ENCODE results near the gene PIP5KL1. TPM values are rescaled to one million over a fixed set of nuclear protein-coding genes. Genes with fewer than 3 reads are reported as not detected.

Gene PIP5KL1
- total RNA-seq, 1 donor from 2014 or later = 1.2 TPM

DNA sequence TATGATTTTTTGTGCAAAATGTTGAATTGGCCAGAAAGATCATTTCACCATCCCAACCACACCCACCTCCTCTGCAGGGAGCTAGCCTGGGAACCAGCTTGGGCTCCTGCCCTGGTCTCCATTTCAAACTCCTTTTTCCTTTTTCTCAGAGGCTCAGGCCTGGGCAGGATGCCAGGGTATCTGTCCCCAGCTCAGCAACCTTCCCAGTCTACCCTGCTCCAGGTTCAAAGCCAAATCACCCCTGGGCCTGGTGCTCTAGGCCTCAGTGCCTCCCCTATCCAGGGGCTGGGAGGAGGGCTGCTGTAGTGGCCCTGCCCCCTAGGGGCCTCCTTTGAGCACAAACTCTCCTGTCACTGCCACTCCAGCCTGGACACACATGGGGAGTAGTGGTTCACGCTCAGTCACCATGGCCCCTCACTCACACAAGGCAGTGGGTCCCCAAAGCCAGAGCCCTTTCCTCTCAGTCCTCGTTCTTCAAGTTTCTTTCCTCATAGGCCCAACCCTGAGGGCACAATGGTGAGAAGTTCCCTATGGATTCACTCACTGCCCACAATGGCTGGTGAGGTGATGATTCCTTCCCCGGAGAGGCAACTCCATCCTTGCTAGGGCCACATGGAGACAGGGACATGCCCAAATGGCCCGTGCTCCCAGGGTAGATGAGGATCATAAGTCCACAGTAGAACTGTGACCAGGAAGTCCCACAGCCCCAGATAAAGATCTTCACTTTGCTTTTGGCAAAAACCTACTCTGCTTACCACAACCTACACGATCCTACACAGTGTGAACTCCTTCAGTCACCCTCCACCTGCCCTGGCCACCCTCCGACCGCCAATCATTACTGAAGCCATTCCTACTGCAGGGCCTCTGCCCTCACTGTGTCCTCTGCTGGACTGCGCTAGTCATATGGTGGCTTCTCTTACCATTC is 12.1 kb downstream of the PIP5KL1 start:
- H3K27ac Mint-ChIP-seq = peak overlapping the region; percentile 29
- DNase-seq (ENCODE audit: low spot score) = no peak
- peaks cover 51% of the 10 kb centered on the region for H3K4me1 Mint-ChIP-seq (ENCODE audit: low read depth)
- peaks cover 4% of the 10 kb centered on the region for H3K36me3 Mint-ChIP-seq (ENCODE audit: low read depth)
- H3K9me3 Mint-ChIP-seq = no peaks in the 10 kb centered on the region
- peaks cover 6% of the 10 kb centered on the region for H3K27me3 Mint-ChIP-seq (ENCODE audit: insufficient read depth)
- intact Hi-C loops (cut with micrococcal nuclease) = loop anchor here (5.0 kb wide), 2 partner anchors 36 to 466 kb away; partner anchors contain the start of genes LRSAM1 and RPL12
- H3K4me3 Mint-ChIP-seq = peak overlapping the region; percentile 19

DNA sequence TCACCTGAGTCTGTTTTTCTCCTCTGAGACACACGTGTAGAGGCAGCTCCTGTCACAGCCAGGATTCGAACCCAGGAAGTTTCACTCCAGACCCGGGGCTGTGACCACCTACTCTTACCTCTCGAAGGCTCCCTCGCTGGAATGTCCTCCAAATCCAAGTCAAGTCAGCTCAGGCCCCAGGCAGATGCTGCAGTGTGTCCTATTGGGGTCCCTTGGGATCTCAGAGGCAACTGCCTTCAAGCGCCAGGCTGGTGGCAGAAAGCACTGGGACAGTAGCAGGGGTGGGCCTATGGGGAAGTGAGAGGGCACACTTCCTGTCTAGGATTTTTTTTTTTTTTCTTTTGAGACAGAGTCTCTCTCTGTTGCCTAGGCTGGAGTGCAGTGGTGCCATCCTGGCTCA is 13.0 kb downstream of the PIP5KL1 start:
- peaks cover 8% of the 10 kb centered on the region for H3K36me3 Mint-ChIP-seq (ENCODE audit: low read depth)
- H3K9me3 Mint-ChIP-seq = no peaks in the 10 kb centered on the region
- H3K27ac Mint-ChIP-seq = no peak overlapping the region
- no peak for DNase-seq (ENCODE audit: low spot score)
- H3K4me3 Mint-ChIP-seq = peak overlapping the region; percentile 19
- intact Hi-C loops (cut with micrococcal nuclease) = loop anchor here (1.0 to 5.0 kb wide), 9 partner anchors 13 to 465 kb away; partner anchors contain the start of genes FPGS, LRSAM1, PIP5KL1 and RPL12
- peaks cover 3% of the 10 kb centered on the region for H3K27me3 Mint-ChIP-seq (ENCODE audit: insufficient read depth)
- peaks cover 57% of the 10 kb centered on the region for H3K4me1 Mint-ChIP-seq (ENCODE audit: low read depth)

DNA sequence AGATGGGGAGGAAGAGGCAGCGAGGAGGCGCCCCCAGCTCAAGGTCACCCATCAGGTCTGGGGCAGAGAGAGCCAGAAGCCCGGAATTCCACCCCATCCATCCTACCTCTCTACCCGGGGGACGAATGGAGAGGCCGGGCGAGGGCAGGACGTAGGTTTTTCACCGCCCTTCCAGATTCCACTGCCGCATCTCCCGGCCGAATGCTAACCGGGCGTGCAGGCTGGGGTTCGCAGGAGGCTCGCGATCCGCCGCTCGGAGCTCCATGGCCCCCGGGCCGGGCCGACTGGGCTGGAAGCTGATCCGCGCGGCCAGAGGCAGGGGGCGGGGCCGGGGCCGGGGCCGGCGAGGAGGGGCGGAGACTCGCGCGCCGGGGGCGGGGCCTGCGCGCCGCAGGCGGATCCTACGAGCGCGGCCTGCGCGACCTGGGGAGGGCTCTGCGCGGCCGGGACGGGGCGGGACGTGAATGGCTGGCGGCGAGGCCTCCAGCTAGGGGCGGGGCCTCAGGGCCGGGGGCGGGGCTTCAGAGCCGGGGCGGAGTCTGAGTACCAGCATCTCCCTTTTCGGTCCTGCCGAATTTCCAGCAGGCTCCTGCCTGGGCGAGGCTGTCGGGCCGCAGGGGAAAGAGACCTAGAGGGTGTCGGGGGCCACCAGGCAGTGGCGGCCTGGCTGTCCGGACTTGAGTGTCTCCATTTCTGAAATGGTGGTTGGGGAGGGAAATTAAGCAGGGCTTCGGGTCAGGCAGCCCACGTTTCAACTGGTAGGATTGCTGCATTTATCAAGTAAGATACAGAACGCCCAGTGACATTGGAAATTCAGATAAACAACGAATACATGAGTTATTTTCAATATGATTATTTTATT is 13.6 kb downstream of the PIP5KL1 start, which contains the start of gene ST6GALNAC4:
Gene ST6GALNAC4 (minus strand): TSS at position 322 of the 862 bp plus-strand sequence. CDS start 622 bp downstream, outside the sequence.
- H3K27ac Mint-ChIP-seq = peak within 1 kb of the TSS; percentile 89
- intact Hi-C loops (cut with micrococcal nuclease) = loop anchor here (1.0 to 5.0 kb wide), 9 partner anchors 13 to 465 kb away; partner anchors contain the start of genes FPGS, LRSAM1, PIP5KL1 and RPL12

DNA sequence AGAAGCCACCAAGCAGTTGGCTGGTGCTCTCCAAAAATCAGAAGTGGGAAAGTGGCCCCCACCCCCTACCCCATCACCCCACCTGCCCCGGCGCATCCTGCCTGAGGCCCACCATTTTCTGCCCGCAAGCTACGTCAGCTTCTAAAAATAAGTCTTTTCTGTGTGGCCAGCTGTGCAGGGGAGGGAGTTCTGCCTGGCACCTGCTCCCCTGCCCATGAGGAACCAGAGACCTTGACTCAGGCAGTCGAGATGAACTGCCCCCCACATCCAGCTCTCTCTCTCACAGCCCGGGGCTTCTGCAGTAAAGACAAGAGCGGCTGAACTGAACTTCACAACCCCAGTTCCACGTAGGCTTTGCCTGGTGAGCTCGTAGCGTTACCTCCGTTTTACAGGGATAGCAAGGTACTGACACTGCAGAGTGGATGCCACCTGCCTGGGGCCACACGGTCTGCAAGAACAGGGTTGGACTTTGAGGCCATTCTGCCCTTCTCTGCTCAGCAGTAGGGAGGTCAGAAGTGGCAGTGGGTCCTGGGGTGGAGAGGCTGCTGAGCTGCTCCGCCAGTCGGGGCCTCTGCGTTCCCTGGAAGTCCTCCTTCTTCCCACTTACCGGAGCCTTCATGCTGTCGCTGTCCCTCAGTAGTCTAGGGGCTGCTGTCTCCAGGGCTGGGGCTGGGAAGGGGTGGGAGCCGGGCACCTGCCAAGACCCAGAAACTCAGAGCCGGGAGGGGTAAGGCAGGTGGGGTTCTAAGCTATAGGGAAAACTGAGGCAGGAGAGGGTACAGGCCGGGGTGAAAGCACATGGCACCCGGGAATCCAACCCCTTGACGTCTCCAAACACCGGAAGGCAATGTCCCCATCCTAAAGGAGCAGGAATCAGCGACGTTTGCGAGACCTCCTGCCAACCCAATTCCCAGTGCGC is 14.5 kb downstream of the PIP5KL1 start:
- Mint-ChIP-seq H3K27ac (peak overlapping the region; percentile 89), H3K9me3 (no peaks in the 10 kb centered on the region), H3K4me3 (peak overlapping the region; percentile 84), H3K4me1 (ENCODE audit: low read depth) (peaks cover 59% of the 10 kb centered on the region), H3K36me3 (ENCODE audit: low read depth) (peaks cover 12% of the 10 kb centered on the region), H3K27me3 (ENCODE audit: insufficient read depth) (no peaks in the 10 kb centered on the region)
- intact Hi-C loops (cut with micrococcal nuclease) = loop anchor here (1.0 to 5.0 kb wide), 6 partner anchors 10 to 464 kb away; partner anchors contain the start of genes FPGS, LRSAM1, RPL12 and STXBP1
- DNase-seq (ENCODE audit: low spot score) = no peak

More for the DNA sequence above, 13.6 kb downstream of the PIP5KL1 start, which contains the start of gene ST6GALNAC4:
- peaks cover 8% of the 10 kb centered on the region for H3K36me3 Mint-ChIP-seq (ENCODE audit: low read depth)
- H3K9me3 Mint-ChIP-seq = no peaks in the 10 kb centered on the region
- H3K27me3 Mint-ChIP-seq (ENCODE audit: insufficient read depth) = peaks cover 3% of the 10 kb centered on the region
- DNase-seq (ENCODE audit: low spot score) = peak; percentile 91
- H3K4me3 Mint-ChIP-seq = peak within 1 kb of the TSS; percentile 84
- H3K4me1 Mint-ChIP-seq (ENCODE audit: low read depth) = peaks cover 57% of the 10 kb centered on the region

DNA sequence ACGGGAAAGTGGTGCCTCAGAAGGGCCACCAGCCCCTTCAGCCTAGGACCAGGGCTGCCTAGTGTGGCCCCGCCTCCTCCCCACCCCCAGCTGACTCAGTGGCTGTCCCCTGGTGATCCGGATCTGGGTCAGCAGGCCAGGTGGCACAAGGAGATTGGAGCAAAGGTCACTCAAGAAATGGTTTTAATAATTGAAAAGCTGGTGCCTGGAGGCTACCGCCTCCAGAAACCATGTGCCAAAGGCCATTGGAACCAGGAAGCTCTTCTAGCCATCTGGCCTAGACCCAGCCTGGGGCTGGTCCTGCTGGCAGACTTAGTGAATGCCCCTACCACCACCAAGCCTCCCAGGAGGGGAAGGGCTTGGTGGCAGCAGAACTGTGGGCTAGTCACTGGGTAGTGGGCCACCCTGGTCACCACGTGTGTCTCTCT is 15.2 kb downstream of the PIP5KL1 start:
- Mint-ChIP-seq H3K4me3 (peak overlapping the region; percentile 84), H3K4me1 (ENCODE audit: low read depth) (peaks cover 66% of the 10 kb centered on the region), H3K27me3 (ENCODE audit: insufficient read depth) (no peaks in the 10 kb centered on the region), H3K27ac (peak overlapping the region; percentile 89), H3K36me3 (ENCODE audit: low read depth) (peaks cover 16% of the 10 kb centered on the region), H3K9me3 (no peaks in the 10 kb centered on the region)
- DNase-seq (ENCODE audit: low spot score) = no peak
- intact Hi-C loops (cut with micrococcal nuclease) = loop anchor here (1.0 to 5.0 kb wide), 3 partner anchors 9 to 463 kb away; partner anchors contain the start of genes LRSAM1 and RPL12

DNA sequence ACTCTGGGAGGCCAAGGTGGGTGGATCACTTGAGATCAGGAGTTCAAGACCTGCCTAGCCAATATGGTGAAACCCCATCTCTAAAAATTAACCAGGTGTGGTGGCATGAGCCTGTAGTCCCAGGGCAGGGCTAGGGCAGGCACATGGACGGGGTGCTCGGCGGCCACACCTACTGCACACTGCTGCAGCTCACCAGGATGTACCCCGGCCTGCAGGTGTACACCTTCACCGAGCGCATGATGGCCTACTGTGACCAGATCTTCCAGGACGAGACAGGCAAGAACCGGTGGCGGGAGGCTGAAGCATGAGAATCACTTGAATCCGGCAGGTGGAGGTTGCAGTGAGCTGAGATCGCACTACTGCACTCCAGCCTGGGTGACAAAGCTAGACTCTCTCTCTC is 16.9 kb downstream of the PIP5KL1 start:
- Mint-ChIP-seq H3K4me3 (peak overlapping the region; percentile 7), H3K27me3 (ENCODE audit: insufficient read depth) (no peaks in the 10 kb centered on the region), H3K36me3 (ENCODE audit: low read depth) (peaks cover 18% of the 10 kb centered on the region), H3K9me3 (no peaks in the 10 kb centered on the region), H3K27ac (peak overlapping the region; percentile 29), H3K4me1 (ENCODE audit: low read depth) (peaks cover 55% of the 10 kb centered on the region)
- intact Hi-C loops (cut with micrococcal nuclease) = no loop called here
- no peak for DNase-seq (ENCODE audit: low spot score)

DNA sequence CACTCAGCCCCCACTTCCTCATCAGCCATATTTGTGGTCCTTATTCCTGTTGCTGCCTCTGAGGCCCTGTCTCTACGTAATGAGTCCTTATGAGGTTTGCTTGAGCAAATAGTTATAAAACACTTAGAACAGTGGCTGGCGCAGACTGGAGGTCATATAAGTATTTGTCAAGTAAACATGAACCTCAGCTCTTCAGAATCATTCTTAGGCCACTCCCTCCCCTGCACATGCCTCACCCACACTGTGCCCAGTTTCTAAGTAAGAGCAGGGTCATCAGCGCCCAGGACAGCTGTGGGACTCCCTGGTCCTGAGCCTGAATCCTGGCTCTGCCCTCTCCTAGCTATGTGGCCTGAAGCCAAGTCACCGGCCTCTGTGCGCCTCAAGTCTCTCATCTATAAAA is 17.7 kb downstream of the PIP5KL1 start:
- Mint-ChIP-seq H3K4me1 (ENCODE audit: low read depth) (peaks cover 47% of the 10 kb centered on the region), H3K9me3 (no peaks in the 10 kb centered on the region), H3K27me3 (ENCODE audit: insufficient read depth) (no peaks in the 10 kb centered on the region), H3K27ac (peak overlapping the region; percentile 63), H3K36me3 (ENCODE audit: low read depth) (peaks cover 18% of the 10 kb centered on the region), H3K4me3 (no peak overlapping the region)
- DNase-seq (ENCODE audit: low spot score) = no peak
- intact Hi-C loops (cut with micrococcal nuclease) = no loop called here

DNA sequence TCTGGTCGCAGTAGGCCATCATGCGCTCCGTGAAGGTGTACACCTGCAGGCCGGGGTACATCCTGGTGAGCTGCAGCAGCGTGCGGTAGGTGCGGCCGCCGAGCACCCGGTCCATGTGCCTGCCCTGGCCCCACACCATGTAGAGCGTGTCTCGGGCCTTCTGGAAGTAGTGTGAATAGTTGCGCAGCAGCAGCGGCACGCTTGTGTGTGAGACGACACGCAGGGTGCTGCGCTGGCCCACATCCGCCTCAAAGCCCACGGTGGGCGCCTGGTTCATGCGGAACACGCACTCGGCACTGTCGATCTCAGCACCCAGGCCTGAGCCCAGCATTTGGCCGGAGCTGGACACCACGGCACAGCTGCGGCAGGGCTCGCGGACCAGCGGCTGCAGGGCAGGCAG is 18.3 kb downstream of the PIP5KL1 start:
- intact Hi-C loops (cut with micrococcal nuclease) = no loop called here
- H3K36me3 Mint-ChIP-seq (ENCODE audit: low read depth) = peaks cover 18% of the 10 kb centered on the region
- H3K4me3 Mint-ChIP-seq = no peak overlapping the region
- peak overlapping the region; percentile 95 for H3K27ac Mint-ChIP-seq
- H3K9me3 Mint-ChIP-seq = no peaks in the 10 kb centered on the region
- peaks cover 41% of the 10 kb centered on the region for H3K4me1 Mint-ChIP-seq (ENCODE audit: low read depth)
- H3K27me3 Mint-ChIP-seq (ENCODE audit: insufficient read depth) = no peaks in the 10 kb centered on the region
- DNase-seq (ENCODE audit: low spot score) = no peak

DNA sequence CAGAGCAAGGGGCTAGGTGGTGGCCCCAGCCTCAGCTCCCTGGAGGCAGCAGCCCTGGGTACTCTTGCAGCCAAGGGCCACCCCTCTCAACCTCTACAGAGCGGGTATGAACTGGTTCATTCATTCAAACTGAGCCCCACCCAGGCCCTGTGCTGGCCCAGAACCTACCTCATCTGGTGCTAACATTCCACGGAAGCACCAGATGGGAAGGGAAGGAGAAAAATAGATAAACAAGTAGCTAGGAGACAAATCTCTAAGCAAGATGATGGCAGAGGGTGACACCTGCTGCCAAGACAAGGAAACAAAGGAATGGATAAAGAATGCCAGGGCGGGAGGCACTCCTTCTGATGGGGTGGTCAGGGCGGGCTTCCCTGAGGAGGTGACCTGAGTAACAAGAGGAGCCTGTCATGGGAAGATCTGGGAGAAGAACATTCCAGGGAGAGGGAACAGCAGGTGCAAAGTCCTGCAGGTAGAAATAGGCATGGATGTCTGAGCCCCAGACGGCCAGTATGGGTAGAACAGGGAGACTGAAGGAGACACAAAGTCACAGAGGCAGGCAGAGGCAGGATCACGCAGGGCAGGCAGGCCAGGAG is 19.9 kb downstream of the PIP5KL1 start:
- Mint-ChIP-seq H3K36me3 (ENCODE audit: low read depth) (peaks cover 18% of the 10 kb centered on the region), H3K4me3 (peak overlapping the region; percentile 43), H3K27me3 (ENCODE audit: insufficient read depth) (no peaks in the 10 kb centered on the region), H3K27ac (peak overlapping the region; percentile 95), H3K9me3 (no peaks in the 10 kb centered on the region), H3K4me1 (ENCODE audit: low read depth) (peaks cover 41% of the 10 kb centered on the region)
- DNase-seq (ENCODE audit: low spot score) = no peak
- intact Hi-C loops (cut with micrococcal nuclease) = loop anchor here (1.0 kb wide), 1 partner anchor 7 kb away; no protein-coding TSS in a partner anchor

DNA sequence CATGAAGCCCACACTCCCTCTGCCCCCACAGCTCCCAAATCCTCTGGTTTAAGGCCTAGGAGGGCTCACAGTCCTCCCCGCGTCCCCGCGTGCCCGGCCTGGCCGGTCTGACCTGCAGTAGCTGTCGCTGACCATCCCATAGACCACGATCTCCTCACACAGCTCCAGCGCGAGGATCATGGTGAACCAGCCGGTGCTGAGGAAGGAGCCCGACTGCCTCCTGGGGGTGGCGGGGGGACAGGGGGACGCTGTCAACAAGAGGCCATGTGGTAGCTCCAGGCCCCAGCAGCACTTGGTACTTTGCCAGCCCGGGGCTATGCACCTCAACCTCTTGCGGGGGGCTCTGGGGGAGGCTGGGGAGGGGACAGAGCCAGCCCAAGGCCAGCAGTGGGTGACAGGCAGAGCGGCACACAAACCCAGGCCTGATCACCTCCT is 20.7 kb downstream of the PIP5KL1 start:
- no peaks in the 10 kb centered on the region for H3K9me3 Mint-ChIP-seq
- no peak overlapping the region for H3K27ac Mint-ChIP-seq
- H3K27me3 Mint-ChIP-seq (ENCODE audit: insufficient read depth) = no peaks in the 10 kb centered on the region
- peaks cover 16% of the 10 kb centered on the region for H3K36me3 Mint-ChIP-seq (ENCODE audit: low read depth)
- peaks cover 42% of the 10 kb centered on the region for H3K4me1 Mint-ChIP-seq (ENCODE audit: low read depth)
- no peak overlapping the region for H3K4me3 Mint-ChIP-seq
- no peak for DNase-seq (ENCODE audit: low spot score)
- intact Hi-C loops (cut with micrococcal nuclease) = loop anchor here (10.0 kb wide), 1 partner anchor 335 kb away; no protein-coding TSS in a partner anchor

DNA sequence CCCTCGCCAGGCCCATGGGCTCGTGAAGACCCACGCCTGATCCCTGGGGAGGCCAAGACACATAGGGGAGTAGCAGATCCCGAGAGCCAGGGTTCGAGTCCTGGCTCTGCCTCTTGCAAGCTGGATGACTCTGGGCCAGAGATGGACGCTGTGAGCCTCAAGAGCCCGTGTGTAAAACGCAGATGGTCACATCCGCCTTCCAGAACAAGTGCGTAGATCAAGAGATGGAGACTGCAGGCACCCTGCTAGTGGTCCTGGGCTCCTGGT is 22.0 kb downstream of the PIP5KL1 start:
- H3K27me3 Mint-ChIP-seq (ENCODE audit: insufficient read depth) = no peaks in the 10 kb centered on the region
- intact Hi-C loops (cut with micrococcal nuclease) = loop anchor here (10.0 kb wide), 1 partner anchor 334 kb away; no protein-coding TSS in a partner anchor
- H3K4me3 Mint-ChIP-seq = no peak overlapping the region
- H3K36me3 Mint-ChIP-seq (ENCODE audit: low read depth) = peaks cover 17% of the 10 kb centered on the region
- no peak for DNase-seq (ENCODE audit: low spot score)
- peaks cover 54% of the 10 kb centered on the region for H3K4me1 Mint-ChIP-seq (ENCODE audit: low read depth)
- no peaks in the 10 kb centered on the region for H3K9me3 Mint-ChIP-seq
- no peak overlapping the region for H3K27ac Mint-ChIP-seq

All from activated T-helper 1 cell treated with anti-CD3 and anti-CD28 coated beads, Interleukin-12 subunit alpha, Interleukin-12 subunit beta, Interleukin-2, Interleukin-4 antibody, amounts not matched to agents 30 ng/mL and 10 ng/mL and 1 ng/mL, durations not matched to agents 14 hours and 24 hours and 36 hours (primary cell).